HEK293T (cell line): Measurements from ENCODE around the gene METTL24.
"Not testable (repeated sequence)": the region's sequence is repeated elsewhere in the genome, so short reads cannot be mapped to it uniquely, and the experiment has no call there.

Source experiments
- BHLHE40 ChIP-seq: fragments of 450-650 bp; IDR thresholded peaks from 2 replicates; pipeline ENCODE4 v1.6.1; 2016; ENCODE audit warnings: mild to moderate bottlenecking, moderate library complexity, borderline replicate concordance
- ELF4 ChIP-seq: fragments of 450-650 bp; IDR thresholded peaks from 2 replicates; pipeline ENCODE4 v1.6.1; 2017; ENCODE audit warnings: antibody characterized with exemption
- FOXA1 ChIP-seq: fragments of 450-650 bp; IDR thresholded peaks from 2 replicates; pipeline ENCODE4 v1.6.1; 2016; ENCODE audit warnings: mild to moderate bottlenecking
- FOXK2 ChIP-seq: fragments of 450-650 bp; IDR thresholded peaks from 2 replicates; pipeline ENCODE4 v1.6.1; 2016; ENCODE audit warnings: mild to moderate bottlenecking
- FOXM1 ChIP-seq: fragments of 450-650 bp; IDR thresholded peaks from 2 replicates; pipeline ENCODE4 v1.6.1; 2017; ENCODE audit warnings: mild to moderate bottlenecking, borderline replicate concordance
- L3MBTL2 ChIP-seq: fragments of 450-650 bp; conservative IDR thresholded peaks from 2 replicates; pipeline ENCODE4 v1.6.1; 2016; ENCODE audit warnings: mild to moderate bottlenecking
- NFRKB ChIP-seq: fragments of 450-650 bp; IDR thresholded peaks from 2 replicates; pipeline ENCODE4 v1.6.1; 2016; ENCODE audit warnings: mild to moderate bottlenecking, moderate library complexity
- SP1 ChIP-seq: fragments of 450-650 bp; IDR thresholded peaks from 2 replicates; pipeline ENCODE4 v1.6.1; 2017
- SUZ12 ChIP-seq: fragments of 450-650 bp; IDR thresholded peaks from 2 replicates; pipeline ENCODE4 v1.6.1; 2016; ENCODE audit warnings: mild to moderate bottlenecking
- ZNF384 ChIP-seq: fragments of 450-650 bp; IDR thresholded peaks from 2 replicates; pipeline ENCODE4 v1.6.1; 2016

- TF ChIP-seq FOXK2, SP1, ZNF384, NFRKB, BHLHE40, FOXA1, FOXM1, L3MBTL2, ELF4, SUZ12: not testable (repeated sequence)
These were observed 52.3 kb downstream of the METTL24 start for GRCh38 chr6:110305832-110306231.
